ENCODE data around the gene HAAO.

HAAO gene

DNA sequence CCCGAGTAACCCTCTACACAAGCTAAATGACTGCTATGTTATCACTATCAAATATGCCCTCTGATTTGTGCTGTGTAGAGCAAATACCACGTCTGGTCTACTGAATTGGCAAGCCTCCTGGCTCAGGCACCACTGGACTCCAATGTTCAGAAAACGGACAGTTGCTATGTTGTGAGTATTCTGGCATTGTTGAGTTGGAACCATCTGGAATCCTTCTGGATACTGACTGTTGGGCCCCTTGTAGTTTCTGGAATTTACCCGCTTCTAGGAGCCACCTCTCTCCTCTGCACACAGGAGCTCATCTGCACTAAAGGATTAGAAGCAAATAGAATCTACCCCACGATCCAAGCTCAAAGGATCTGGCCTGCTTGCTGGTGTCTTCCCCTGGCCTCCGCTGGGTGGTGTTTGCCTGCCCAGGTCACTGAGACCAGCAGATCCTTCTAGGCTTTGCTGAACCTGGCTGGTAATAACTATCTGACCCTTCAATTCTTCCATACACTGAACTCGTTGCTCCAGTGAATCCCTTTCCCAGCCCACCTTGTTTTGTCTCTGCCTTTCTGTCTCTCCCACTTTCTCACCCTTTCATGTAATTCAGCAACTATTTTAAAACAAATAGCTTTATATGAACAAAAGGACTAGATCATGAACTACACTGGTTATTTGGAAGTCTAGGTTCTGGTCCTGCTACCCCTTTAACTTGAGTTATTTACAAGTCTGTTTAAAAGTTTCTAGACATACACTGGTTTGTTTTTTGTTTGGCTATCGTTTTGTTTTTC is 2.1 kb upstream of the HAAO start:
- TF ChIP-seq, protein P1, sequence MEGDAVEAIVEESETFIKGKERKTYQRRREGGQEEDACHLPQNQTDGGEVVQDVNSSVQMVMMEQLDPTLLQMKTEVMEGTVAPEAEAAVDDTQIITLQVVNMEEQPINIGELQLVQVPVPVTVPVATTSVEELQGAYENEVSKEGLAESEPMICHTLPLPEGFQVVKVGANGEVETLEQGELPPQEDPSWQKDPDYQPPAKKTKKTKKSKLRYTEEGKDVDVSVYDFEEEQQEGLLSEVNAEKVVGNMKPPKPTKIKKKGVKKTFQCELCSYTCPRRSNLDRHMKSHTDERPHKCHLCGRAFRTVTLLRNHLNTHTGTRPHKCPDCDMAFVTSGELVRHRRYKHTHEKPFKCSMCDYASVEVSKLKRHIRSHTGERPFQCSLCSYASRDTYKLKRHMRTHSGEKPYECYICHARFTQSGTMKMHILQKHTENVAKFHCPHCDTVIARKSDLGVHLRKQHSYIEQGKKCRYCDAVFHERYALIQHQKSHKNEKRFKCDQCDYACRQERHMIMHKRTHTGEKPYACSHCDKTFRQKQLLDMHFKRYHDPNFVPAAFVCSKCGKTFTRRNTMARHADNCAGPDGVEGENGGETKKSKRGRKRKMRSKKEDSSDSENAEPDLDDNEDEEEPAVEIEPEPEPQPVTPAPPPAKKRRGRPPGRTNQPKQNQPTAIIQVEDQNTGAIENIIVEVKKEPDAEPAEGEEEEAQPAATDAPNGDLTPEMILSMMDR (IDR thresholded peaks at IDR 0.05; ENCODE audit: low read depth, low read length) = peak; percentile 45
- in situ Hi-C loops (cut with HindIII; ENCODE audit: low sequenced_read_pairs) = no loop called here
- no peak for DNase-seq (ENCODE audit: low read depth, low spot score)
- H3K4me3 ChIP-seq (ENCODE audit: low read depth, low read length) = no peak overlapping the region

DNA sequence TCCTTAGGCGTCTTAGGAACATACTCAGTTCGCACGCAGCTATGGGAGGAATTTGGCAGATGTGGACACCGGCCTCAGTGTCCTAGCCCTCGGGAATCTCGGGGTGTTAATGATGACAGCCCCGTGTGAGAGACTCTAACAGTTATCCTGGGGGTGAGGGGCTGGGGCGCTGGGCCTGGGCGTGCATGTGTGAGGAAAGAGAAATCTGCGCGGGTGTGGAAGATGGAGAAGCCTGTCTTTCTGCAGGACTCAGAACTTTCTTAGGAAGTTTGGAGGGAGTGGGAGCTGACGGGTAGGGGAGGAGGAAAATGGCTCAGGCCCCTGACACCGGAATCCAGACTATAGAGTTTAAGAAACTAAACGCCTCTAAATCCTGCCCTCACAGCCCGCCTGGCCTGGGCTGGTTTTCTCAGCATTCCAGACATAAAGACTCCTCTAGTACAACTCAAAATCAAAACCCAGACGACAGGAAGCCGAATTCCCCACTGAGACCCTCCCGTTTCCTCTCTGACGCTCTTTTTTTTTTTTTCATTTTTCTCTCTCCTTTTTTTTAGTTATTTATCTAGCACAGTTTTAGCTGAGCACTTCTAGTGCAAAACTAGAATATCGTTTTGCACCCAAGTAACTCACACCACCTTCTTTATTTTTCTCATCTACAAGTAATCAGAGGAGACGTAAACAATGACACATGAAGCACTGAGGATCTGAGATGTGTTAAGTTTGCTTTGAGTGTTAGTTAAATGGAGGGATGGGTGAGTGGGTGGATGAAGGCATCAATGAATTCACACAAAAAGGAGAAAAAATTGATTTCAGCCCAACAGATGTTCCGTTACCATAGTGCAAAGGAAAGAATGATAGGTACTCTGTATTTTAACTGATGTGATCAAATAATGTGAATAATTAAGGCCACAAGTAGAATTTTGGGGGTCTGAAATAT is 1.2 kb upstream of the HAAO start:
- TF ChIP-seq, protein P1 (IDR thresholded peaks at IDR 0.05; ENCODE audit: low read depth, low read length) = no peak
- DNase-seq (ENCODE audit: low read depth, low spot score) = no peak
- in situ Hi-C loops (cut with HindIII; ENCODE audit: low sequenced_read_pairs) = no loop called here
- no peak overlapping the region for H3K4me3 ChIP-seq (ENCODE audit: low read depth, low read length)

DNA sequence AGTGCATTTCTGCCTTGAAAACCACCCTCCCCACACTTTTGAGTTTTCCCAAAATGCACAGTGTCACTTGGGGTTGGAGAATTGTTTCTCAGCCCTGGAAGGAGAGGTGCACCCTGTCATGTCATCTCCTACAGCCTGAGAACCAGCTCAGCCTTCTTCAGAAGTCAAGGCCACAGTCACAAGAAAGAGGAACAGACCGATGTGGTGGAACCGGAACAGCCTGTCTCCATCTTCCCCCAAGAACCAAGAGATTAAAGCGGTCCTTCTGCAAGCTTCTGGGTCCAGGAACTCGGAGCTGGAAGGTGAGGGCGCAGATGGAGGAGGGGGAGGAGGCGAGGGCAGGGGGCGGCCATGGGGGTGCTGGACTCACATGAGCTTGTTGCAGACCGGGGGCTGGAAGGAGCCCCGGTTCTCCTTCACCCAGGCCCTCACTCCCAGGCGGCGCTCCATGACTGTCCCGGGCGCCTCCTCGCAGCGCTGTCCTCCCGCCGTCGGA is 248 bp downstream of the HAAO start:
- H3K4me3 ChIP-seq (ENCODE audit: low read depth, low read length) = peak overlapping the region; percentile 35
- TF ChIP-seq, protein P1 (IDR thresholded peaks at IDR 0.05; ENCODE audit: low read depth, low read length) = no peak
- in situ Hi-C loops (cut with HindIII; ENCODE audit: low sequenced_read_pairs) = no loop called here
- no peak for DNase-seq (ENCODE audit: low read depth, low spot score)

DNA sequence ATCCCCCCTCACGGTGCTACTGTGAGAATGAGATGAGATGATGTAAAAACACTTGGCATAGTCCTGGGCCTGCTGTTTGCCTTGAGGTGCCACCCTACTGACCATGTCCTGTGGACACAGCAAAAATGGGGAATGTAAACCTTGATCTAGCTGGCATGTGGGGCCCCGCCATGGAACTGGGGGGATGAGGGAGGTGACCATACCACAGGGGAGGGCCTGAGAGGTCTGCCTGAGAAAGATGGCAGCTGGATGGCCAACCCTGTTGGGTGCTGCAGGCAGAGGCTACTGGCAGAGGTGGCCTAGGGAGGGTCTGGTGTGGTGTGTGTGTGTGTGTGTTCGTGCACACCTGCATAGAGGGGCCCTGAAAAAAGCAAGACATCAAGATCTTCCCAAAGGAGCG is 777 bp downstream of the HAAO start:
- TF ChIP-seq, protein P1 (IDR thresholded peaks at IDR 0.05; ENCODE audit: low read depth, low read length) = no peak
- in situ Hi-C loops (cut with HindIII; ENCODE audit: low sequenced_read_pairs) = no loop called here
- H3K4me3 ChIP-seq (ENCODE audit: low read depth, low read length) = no peak overlapping the region
- no peak for DNase-seq (ENCODE audit: low read depth, low spot score)

DNA sequence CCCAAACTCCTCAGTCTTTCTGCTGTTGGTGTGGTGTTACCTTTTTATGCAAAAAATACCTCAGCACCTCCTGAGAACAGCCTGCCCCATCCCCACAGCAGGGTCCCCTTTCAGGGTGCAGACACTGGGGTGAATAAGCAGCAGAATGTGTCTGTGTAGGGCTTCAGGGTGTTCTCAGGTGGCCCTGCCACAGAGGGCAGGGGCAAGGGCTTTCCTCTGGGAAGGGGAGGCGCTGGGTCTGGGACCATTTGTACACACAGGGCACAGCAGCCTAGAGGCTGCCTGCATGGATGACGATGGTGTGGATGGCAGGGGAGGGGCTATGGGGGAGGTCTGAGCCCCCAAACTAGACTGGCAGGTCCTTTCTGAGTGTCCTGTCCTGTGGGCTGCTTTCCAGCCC is 2.6 kb downstream of the HAAO start:
- no peak overlapping the region for H3K4me3 ChIP-seq (ENCODE audit: low read depth, low read length)
- DNase-seq (ENCODE audit: low read depth, low spot score) = no peak
- TF ChIP-seq, protein P1 (IDR thresholded peaks at IDR 0.05; ENCODE audit: low read depth, low read length) = no peak
- in situ Hi-C loops (cut with HindIII; ENCODE audit: low sequenced_read_pairs) = no loop called here

DNA sequence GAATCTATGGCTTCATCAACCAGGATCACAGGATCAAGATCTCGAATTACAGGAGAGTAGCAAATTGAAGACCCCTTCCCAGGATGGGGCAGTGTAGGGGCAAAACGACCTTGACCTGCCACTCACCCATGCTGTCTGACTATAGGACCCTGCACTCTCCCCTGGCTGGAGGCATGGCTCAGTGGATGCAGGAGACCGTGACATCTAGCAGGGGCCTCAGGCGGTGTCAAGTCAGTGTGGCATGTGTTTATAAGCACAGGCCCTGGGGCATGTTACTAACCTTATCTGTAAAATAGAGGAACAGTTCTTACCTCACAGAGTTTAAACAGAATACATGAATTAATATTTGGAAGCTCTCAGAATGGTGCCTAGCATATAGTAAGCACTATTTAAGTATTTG is 3.5 kb downstream of the HAAO start:
- DNase-seq (ENCODE audit: low read depth, low spot score) = no peak
- in situ Hi-C loops (cut with HindIII; ENCODE audit: low sequenced_read_pairs) = no loop called here
- H3K4me3 ChIP-seq (ENCODE audit: low read depth, low read length) = no peak overlapping the region
- TF ChIP-seq, protein P1 (IDR thresholded peaks at IDR 0.05; ENCODE audit: low read depth, low read length) = no peak
